ENCODE results near the gene NLGN1. TPM values are rescaled to one million over a fixed set of nuclear protein-coding genes. Genes with fewer than 3 reads are reported as not detected.

The NLGN1 gene
- total and polyA plus RNA-seq, 5 donors, result 0.48 to 2.2 (median 0.97) TPM

GRCh38 chr3:173986861-173987410, 589.4 kb downstream of the NLGN1 start:
- no peak for ATAC-seq
- H3K27me3 ChIP-seq (ENCODE audit: control insufficient read depth, insufficient read depth), result no peaks in the 10 kb centered on the region
- no peak overlapping the region for H3K4me3 ChIP-seq (ENCODE audit: low read length)
- H3K4me1 ChIP-seq (ENCODE audit: control insufficient read depth, insufficient read depth, low read length), result no peaks in the 10 kb centered on the region
- intact Hi-C loops (cut with DNase I), result no loop called here
- H3K27ac ChIP-seq (ENCODE audit: low read length), result no peak overlapping the region
- no peak for DNase-seq
- H3K9me3 ChIP-seq (ENCODE audit: control insufficient read depth, low read length), result no peaks in the 10 kb centered on the region

GRCh38 chr3:173988909-173989308, 591.4 kb downstream of the NLGN1 start:
- ATAC-seq (no peak), DNase-seq (no peak)
- Histone ChIP-seq H3K4me1 (ENCODE audit: control insufficient read depth, insufficient read depth, low read length) (no peaks in the 10 kb centered on the region), H3K9me3 (ENCODE audit: control insufficient read depth, low read length) (no peaks in the 10 kb centered on the region), H3K4me3 (ENCODE audit: low read length) (no peak overlapping the region), H3K27me3 (ENCODE audit: control insufficient read depth, insufficient read depth) (no peaks in the 10 kb centered on the region), H3K27ac (ENCODE audit: low read length) (no peak overlapping the region)
- intact Hi-C loops (cut with DNase I), result no loop called here
- 52% methylated on average over 1 of the region's 1 CpG for WGBS

GRCh38 chr3:173992416-173992815, 594.9 kb downstream of the NLGN1 start:
- Histone ChIP-seq H3K4me1 (ENCODE audit: control insufficient read depth, insufficient read depth, low read length) (no peaks in the 10 kb centered on the region), H3K27ac (ENCODE audit: low read length) (no peak overlapping the region), H3K27me3 (ENCODE audit: control insufficient read depth, insufficient read depth) (no peaks in the 10 kb centered on the region), H3K9me3 (ENCODE audit: control insufficient read depth, low read length) (no peaks in the 10 kb centered on the region), H3K4me3 (ENCODE audit: low read length) (no peak overlapping the region)
- intact Hi-C loops (cut with DNase I), result no loop called here
- DNase-seq, result no peak
- no peak for ATAC-seq

- H3K27me3 ChIP-seq (ENCODE audit: control insufficient read depth, insufficient read depth), result no peaks in the 10 kb centered on the region
- DNase-seq (no peak), ATAC-seq (no peak)
- WGBS, result 81% methylated on average over 1 of the region's 1 CpG
- H3K4me1 ChIP-seq (ENCODE audit: control insufficient read depth, insufficient read depth, low read length), result no peaks in the 10 kb centered on the region
- H3K9me3 ChIP-seq (ENCODE audit: control insufficient read depth, low read length), result no peaks in the 10 kb centered on the region
- intact Hi-C loops (cut with DNase I), result no loop called here
- no peak overlapping the region for H3K4me3 ChIP-seq (ENCODE audit: low read length)
- no peak overlapping the region for H3K27ac ChIP-seq (ENCODE audit: low read length)
Measured at GRCh38 chr3:173993299-173993698, 595.8 kb downstream of the NLGN1 start.

GRCh38 chr3:174000675-174001074, 603.1 kb downstream of the NLGN1 start:
- WGBS, result 93% methylated on average over 1 of the region's 1 CpG
- Histone ChIP-seq H3K4me1 (ENCODE audit: control insufficient read depth, insufficient read depth, low read length) (no peaks in the 10 kb centered on the region), H3K4me3 (ENCODE audit: low read length) (no peak overlapping the region), H3K27me3 (ENCODE audit: control insufficient read depth, insufficient read depth) (no peaks in the 10 kb centered on the region), H3K9me3 (ENCODE audit: control insufficient read depth, low read length) (no peaks in the 10 kb centered on the region), H3K27ac (ENCODE audit: low read length) (no peak overlapping the region)
- DNase-seq (no peak), ATAC-seq (no peak)
- intact Hi-C loops (cut with DNase I), result no loop called here

GRCh38 chr3:174002543-174002942, 605.0 kb downstream of the NLGN1 start:
- Histone ChIP-seq H3K27ac (ENCODE audit: low read length) (no peak overlapping the region), H3K27me3 (ENCODE audit: control insufficient read depth, insufficient read depth) (no peaks in the 10 kb centered on the region), H3K4me3 (ENCODE audit: low read length) (no peak overlapping the region), H3K4me1 (ENCODE audit: control insufficient read depth, insufficient read depth, low read length) (no peaks in the 10 kb centered on the region), H3K9me3 (ENCODE audit: control insufficient read depth, low read length) (no peaks in the 10 kb centered on the region)
- intact Hi-C loops (cut with DNase I), result no loop called here
- no peak for DNase-seq
- 37% methylated on average over 1 of the region's 1 CpG for WGBS
- no peak for ATAC-seq

GRCh38 chr3:174010907-174011306, 613.4 kb downstream of the NLGN1 start:
- DNase-seq, result no peak
- Histone ChIP-seq H3K4me1 (ENCODE audit: control insufficient read depth, insufficient read depth, low read length) (no peaks in the 10 kb centered on the region), H3K4me3 (ENCODE audit: low read length) (no peak overlapping the region), H3K9me3 (ENCODE audit: control insufficient read depth, low read length) (no peaks in the 10 kb centered on the region), H3K27me3 (ENCODE audit: control insufficient read depth, insufficient read depth) (no peaks in the 10 kb centered on the region), H3K27ac (ENCODE audit: low read length) (no peak overlapping the region)
- intact Hi-C loops (cut with DNase I), result no loop called here
- no peak for ATAC-seq
- WGBS, result 83% methylated on average over 1 of the region's 1 CpG

- no peak overlapping the region for H3K4me3 ChIP-seq (ENCODE audit: low read length)
- 80% methylated on average over 4 of the region's 4 CpGs for WGBS
- no peaks in the 10 kb centered on the region for H3K27me3 ChIP-seq (ENCODE audit: control insufficient read depth, insufficient read depth)
- DNase-seq (no peak), ATAC-seq (no peak)
- no peaks in the 10 kb centered on the region for H3K9me3 ChIP-seq (ENCODE audit: control insufficient read depth, low read length)
- intact Hi-C loops (cut with DNase I), result no loop called here
- H3K4me1 ChIP-seq (ENCODE audit: control insufficient read depth, insufficient read depth, low read length), result no peaks in the 10 kb centered on the region
- H3K27ac ChIP-seq (ENCODE audit: low read length), result no peak overlapping the region
Measured at GRCh38 chr3:174016186-174016585, 618.6 kb downstream of the NLGN1 start.

GRCh38 chr3:174020156-174020555, 622.6 kb downstream of the NLGN1 start:
- no peaks in the 10 kb centered on the region for H3K27me3 ChIP-seq (ENCODE audit: control insufficient read depth, insufficient read depth)
- 51% methylated on average over 2 of the region's 2 CpGs for WGBS
- no peak overlapping the region for H3K27ac ChIP-seq (ENCODE audit: low read length)
- intact Hi-C loops (cut with DNase I), result no loop called here
- no peaks in the 10 kb centered on the region for H3K4me1 ChIP-seq (ENCODE audit: control insufficient read depth, insufficient read depth, low read length)
- H3K9me3 ChIP-seq (ENCODE audit: control insufficient read depth, low read length), result no peaks in the 10 kb centered on the region
- no peak for DNase-seq
- H3K4me3 ChIP-seq (ENCODE audit: low read length), result no peak overlapping the region
- ATAC-seq, result no peak

GRCh38 chr3:174023421-174023820, 625.9 kb downstream of the NLGN1 start:
- 76% methylated on average over 4 of the region's 4 CpGs for WGBS
- Histone ChIP-seq H3K4me3 (ENCODE audit: low read length) (no peak overlapping the region), H3K27ac (ENCODE audit: low read length) (no peak overlapping the region), H3K4me1 (ENCODE audit: control insufficient read depth, insufficient read depth, low read length) (no peaks in the 10 kb centered on the region), H3K27me3 (ENCODE audit: control insufficient read depth, insufficient read depth) (no peaks in the 10 kb centered on the region), H3K9me3 (ENCODE audit: control insufficient read depth, low read length) (no peaks in the 10 kb centered on the region)
- DNase-seq (no peak), ATAC-seq (no peak)
- intact Hi-C loops (cut with DNase I), result no loop called here

GRCh38 chr3:174028673-174029072, 631.1 kb downstream of the NLGN1 start:
- ATAC-seq (no peak), DNase-seq (no peak)
- no peaks in the 10 kb centered on the region for H3K27me3 ChIP-seq (ENCODE audit: control insufficient read depth, insufficient read depth)
- H3K4me1 ChIP-seq (ENCODE audit: control insufficient read depth, insufficient read depth, low read length), result no peaks in the 10 kb centered on the region
- H3K4me3 ChIP-seq (ENCODE audit: low read length), result no peak overlapping the region
- intact Hi-C loops (cut with DNase I), result no loop called here
- H3K9me3 ChIP-seq (ENCODE audit: control insufficient read depth, low read length), result no peaks in the 10 kb centered on the region
- no peak overlapping the region for H3K27ac ChIP-seq (ENCODE audit: low read length)
- 95% methylated on average over 2 of the region's 2 CpGs for WGBS

GRCh38 chr3:174035328-174035886, 637.9 kb downstream of the NLGN1 start:
- Histone ChIP-seq H3K4me1 (ENCODE audit: control insufficient read depth, insufficient read depth, low read length) (no peaks in the 10 kb centered on the region), H3K27ac (ENCODE audit: low read length) (no peak overlapping the region), H3K4me3 (ENCODE audit: low read length) (no peak overlapping the region), H3K27me3 (ENCODE audit: control insufficient read depth, insufficient read depth) (no peaks in the 10 kb centered on the region), H3K9me3 (ENCODE audit: control insufficient read depth, low read length) (no peaks in the 10 kb centered on the region)
- ATAC-seq, result no peak
- no peak for DNase-seq
- intact Hi-C loops (cut with DNase I), result no loop called here
- 47% methylated on average over 4 of the region's 4 CpGs for WGBS

Data from right cardiac atrium (tissue), 5 donors.